NCI-H1092 treated with DMSO at 0.1 percent for 48 hours (cell line): ENCODE data around the gene HOXB2.

ENCODE experiments used
- DNase-seq: peaks from one replicate; lab custom pipeline; 2025; lab: John Stamatoyannopoulos, UW

The HOXB2 gene

DNA sequence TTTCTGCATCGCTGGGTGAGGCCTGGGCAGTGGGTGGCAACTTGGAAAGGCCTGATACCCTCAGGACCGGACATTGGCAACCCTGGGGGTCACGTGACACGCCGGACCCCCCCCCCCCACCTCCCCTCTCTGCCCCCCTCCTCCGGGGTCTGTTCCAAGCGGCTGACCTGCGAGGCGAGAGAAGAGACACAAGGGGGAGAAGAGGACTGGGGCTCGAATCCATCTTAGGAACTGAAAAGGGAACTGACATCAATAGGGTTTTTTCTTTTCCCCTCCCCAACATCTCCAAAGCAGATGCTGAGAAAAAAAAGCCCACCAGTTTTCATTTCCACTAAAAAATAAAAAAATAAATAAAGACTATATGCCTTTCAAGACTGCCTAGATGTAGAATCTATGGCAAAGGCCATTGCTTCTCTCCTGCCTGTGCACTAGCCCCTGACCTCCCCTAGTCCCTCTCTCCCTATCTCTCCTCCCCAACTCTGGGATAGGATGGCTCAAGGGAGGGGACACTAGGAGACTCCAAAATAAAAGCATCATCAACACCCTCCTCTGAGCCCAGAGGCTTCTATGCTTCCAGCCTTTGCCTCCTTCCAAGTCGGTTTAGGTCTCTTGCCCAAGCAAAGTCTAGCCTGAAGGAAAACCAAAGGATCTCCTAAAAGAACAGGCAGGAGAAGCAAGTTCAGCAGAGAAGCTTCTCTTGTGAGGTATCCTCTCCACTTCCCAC lies 7.7 kb upstream of the HOXB2 start:
- no peak for DNase-seq

DNA sequence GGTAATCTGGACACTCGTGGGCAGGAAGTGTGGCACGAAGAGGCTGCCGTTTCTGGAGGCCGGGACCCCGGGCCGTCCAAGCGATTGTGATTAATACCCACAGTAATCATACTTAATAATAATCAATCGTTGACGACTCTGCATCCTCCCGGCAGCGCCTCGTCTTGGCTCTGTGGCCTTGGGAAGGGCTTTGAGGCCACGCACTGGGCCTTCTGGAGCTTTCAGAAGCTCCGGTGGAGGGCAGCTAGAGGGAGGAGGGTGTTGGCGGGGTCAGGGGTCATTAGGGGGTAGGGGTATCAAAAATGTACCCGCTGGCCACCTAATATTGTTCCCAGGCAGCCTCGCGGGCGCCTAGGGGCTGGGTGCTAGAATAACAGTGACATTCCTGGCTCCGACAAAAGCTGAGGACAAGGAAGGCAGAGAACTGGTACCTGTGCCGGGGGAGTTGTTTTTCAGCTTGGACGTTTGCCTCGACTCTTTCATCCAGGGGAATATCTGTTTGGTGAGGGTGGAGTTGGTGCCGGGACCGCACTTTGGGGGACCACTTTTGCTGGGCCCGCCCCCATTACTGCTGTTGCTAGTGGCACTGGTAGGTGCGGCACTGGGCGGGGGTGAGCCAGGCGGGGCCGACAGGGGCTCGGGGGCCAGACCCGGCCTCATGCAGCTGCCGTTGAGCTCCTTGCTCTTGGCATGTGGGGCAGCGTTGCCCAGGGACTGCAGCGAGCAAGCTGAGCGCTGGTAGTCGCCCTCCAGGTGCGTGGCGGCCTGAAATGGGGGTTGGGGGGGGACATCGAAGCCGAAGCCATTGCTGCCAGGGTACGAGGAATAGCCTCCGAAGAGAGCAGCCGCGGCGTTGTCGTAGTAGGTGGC lies 6.9 kb upstream of the HOXB2 start:
- no peak for DNase-seq

DNA sequence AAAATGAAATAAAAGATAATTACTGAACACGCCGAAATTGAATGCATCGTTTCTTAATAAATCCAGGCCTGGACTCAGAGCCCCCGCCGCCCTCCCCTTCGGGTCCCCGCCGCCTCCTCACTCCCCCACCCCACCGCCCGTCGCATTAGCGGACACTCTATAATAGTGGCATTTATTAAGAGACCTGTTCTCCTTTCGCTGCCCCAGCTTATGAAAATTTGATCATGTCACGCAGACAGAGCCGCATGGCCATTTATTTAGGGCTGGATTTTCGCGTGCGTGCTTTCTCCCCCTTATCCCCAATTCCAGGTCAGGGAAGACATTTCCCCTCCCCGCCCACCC lies 6.3 kb upstream of the HOXB2 start:
- no peak for DNase-seq

GRCh38 chr17:48550502-48551213 lies 5.7 kb upstream of the HOXB2 start:
- DNase-seq, result no peak

DNA sequence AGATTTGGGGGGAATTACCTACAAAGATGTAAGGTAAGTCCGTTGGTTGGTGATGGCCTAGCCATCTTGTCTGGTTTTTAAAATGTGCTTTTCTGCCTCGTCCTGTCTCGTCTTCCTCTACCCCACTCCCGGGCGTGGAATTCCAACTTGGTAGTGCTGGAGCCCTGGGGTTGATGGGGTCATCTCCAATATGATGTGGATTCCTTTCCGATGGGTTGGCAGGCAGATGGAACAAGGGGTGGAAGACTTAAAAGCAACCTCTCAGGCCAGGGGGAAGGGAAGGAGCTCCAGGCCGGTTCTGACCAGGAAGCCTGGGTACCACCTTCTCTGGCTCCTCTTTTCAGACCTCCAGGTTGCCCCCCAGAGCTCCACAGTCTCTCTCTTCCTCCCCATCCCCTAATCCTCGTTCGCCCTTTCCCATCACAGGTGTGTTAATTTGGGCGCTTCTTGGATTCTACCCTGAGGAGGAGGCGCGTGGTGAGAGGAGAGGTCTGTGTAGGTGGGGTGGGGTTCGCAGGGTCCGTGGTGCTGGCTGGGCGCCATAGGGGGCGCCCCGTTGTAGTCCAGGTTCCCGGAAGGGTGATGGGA lies 5.1 kb upstream of the HOXB2 start:
- DNase-seq, result no peak

GRCh38 chr17:48549281-48549630 lies 4.3 kb upstream of the HOXB2 start:
- DNase-seq, result no peak

GRCh38 chr17:48548523-48549280 lies 3.8 kb upstream of the HOXB2 start:
- no peak for DNase-seq

- no peak for DNase-seq
These were observed 3.1 kb upstream of the HOXB2 start for GRCh38 chr17:48547808-48548522.

DNA sequence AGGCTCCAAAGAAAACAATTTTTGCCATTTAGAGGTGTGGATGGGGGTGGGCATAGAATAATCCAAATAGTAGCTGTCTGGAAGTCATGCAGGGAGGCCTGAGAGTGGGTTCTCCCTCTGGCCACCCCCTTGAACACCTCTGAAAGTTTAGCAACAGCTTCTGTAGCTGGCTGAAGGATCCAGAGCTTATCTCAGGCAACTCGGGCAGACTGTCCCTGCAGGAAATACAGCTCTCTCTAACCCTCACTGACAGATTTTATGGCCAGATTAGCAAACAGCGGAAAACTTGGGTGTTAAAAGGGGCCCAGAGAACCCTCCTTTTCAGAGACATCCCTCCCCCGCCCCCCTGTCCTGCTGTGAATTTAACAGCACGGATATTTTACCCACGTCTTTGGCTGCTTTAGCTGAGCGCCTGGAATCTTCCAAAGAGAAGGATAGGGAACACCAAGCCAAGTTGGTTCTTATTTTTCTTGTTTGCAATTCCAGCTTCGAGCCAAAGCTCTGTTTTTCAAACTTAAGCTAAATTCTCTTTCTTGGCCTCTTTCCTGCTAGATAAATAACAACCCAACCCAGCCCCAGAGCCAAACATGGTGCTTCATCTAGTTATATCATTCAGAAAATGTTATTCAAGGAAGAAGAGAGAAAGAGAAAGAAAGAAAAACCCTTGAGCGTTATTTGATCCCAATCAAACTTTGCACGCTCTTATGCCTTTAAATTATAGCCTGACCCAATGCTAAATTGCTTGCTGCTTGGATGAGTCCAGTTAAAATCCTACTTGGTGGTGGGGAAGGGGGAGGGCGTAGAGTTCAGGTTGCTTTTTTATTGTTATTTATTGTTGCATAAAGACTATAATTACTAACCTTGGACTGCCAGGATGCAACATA lies 2.3 kb upstream of the HOXB2 start:
- peak; percentile 98 for DNase-seq

- DNase-seq, result no peak
These were observed 1.4 kb upstream of the HOXB2 start for GRCh38 chr17:48546137-48546923.

DNA sequence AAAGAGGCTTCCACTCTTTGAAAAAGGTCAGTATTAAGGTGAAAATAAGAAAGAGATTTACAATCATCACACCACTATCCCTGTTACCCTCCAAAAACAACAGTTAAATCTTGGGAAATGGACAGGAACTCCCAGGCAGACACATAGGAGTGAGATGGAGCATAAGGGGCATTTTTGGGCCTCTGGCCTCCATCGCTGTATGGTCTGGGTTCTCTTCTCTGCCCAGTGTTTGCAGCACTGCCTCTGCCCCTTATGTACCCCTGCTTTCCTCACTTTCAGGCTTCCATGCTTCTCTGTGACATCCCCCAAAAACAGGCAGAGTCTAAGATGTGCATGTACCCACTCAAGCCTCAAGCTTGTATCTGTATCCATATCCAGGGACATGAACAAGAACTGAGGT lies 630 bp upstream of the HOXB2 start:
- DNase-seq, result no peak

- DNase-seq, result no peak
These were observed 424 bp downstream of the HOXB2 start for GRCh38 chr17:48544349-48545021.

- DNase-seq, result no peak
These were observed 1.0 kb downstream of the HOXB2 start for GRCh38 chr17:48543854-48544348.

DNA sequence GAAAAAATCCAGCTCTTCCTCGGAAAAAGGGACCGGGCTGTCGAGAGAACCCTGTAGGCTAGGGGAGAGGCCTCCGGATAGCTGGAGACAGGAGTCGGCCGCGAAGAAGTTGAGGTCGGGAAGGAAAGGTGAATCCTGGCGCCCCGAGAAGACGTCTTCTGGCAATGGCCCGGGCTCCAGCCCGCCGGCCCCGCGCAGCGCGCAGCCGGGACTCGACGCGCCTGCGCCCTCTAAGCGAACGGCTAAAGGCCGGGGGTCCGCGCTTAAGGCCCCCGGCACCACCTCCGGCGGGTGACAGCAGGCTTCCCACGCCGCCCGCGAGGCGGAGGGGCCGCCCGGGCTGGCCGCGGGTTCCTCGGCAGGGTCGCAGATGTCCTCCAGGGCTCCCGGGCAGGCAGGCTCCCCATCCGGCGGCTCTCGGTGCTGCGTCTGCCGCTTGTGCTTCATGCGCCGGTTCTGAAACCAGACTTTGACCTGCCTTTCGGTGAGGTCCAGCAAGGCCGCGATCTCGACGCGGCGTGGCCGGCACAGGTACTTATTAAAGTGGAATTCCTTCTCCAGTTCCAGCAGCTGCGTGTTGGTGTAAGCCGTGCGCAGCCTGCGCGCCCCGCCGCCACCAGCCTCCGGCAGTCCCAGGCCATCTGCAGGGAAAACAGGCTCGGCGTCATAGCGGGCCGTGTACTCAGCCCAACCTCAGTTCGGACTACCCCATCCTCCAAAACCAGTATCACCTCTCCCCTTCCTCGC lies 1.6 kb downstream of the HOXB2 start:
- DNase-seq, result no peak

DNA sequence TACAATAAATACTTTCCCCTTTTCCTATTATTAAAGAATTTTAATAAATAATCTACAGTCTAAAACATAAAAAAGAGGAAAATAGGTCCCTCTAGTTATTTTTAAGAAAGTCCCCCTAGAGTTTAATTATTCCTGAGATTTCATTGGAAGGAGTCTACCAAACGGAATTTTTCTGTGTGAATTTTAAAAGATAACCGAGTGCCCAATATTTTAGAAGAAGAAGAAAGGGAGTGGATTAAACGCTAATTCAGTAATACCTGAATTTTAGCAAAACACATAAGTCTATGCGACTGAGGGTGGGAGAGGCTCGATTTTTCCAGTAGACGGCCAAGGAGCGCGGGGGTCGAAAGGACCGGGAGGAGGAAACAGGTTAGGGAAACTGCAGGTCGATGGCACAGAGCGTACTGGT lies 2.2 kb downstream of the HOXB2 start:
- DNase-seq, result no peak

DNA sequence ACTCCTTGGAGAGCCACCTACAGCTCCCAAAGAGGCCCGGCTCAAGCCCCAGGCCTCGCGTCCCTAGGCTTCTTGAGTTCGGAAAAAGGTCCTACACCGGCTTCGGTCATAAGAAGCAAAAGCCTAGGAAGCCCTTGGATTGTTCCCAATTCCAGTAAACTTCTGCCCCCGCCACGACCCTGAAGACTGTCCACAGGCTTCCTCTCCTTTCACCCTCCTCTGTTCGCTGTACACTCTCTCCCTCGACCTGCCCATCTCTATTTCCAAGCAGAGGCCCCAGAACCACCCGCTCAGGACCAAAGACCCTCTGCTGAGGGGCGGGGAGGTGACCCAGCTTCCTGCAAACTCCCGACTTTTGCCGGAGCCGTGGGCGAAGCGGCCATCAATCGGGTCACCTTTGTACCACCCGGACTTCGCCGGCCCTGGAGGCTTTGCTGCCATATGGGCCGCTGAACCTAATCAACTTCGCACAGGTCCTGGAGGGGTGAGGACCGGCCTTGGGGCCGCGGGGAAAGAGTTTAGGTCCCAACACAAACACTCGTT lies 2.7 kb downstream of the HOXB2 start:
- DNase-seq, result no peak

DNA sequence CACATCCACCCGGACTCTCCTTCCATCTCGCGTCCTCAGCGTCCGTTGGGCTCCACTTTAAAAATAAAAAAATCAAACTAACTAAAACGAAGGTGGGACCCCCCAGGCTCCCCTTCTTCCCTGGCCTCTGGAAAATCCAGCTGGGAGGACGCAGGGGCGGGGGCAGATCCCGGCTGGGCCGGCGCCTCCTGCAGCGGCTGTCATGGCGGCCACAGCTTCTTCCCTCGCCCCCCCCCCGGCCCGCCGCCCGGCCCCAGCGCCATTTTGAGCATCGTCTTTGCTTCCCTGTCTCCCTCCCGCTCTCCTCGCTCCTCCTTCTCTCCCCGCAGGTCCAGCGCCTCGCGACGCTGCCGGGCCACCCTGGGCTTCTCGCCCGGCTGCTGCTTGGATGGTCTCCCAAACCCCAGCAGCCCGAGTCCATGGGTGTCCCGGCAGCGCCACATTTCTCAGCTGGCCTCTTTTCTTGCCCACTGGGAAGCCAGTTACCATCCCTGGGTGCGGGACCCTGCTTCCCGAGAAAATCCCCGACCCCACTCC lies 3.3 kb downstream of the HOXB2 start:
- no peak for DNase-seq
